Endothelial cell of umbilical vein (primary cell): ENCODE data around the gene AGBL4. TPM values are rescaled to one million over a fixed set of nuclear protein-coding genes. Genes with fewer than 3 reads are reported as not detected.

ENCODE experiments used
- BruUV-seq: library from RNA; stranded (reverse); fragments of 400-500 nt; replicated peaks from 2 replicates; lab custom pipeline; 2021; lab: Mats Ljungman, UMichigan
- CTCF ChIA-PET: fragments of 300-600, 350-600 bp; sonication (Branson Sonifier 250); formaldehyde crosslinking; loops from one replicate; lab custom pipeline; 2021; ENCODE audit warnings: antibody characterized with exemption, inconsistent platforms; lab: Charles Lee
- POLR2A ChIA-PET: fragments of 300-600, 350-600 bp; sonication (Branson Sonifier 250); formaldehyde crosslinking; loops from one replicate; lab custom pipeline; 2021; ENCODE audit warnings: antibody characterized with exemption, inconsistent platforms; lab: Charles Lee
- DNase-seq: peaks from one replicate; pipeline ENCODE4 v3.0.0-alpha.2; 2011; ENCODE audit warnings: low read depth, low spot score
- FAIRE-seq: peaks from 2 replicates; lab custom pipeline; 2011; peaks lifted over from hg19 to GRCh38; lab: Jason Lieb, UNC
- H2AFZ ChIP-seq: 2 replicates; pipeline ENCODE4 v1.6.0; 2012; ENCODE audit warnings: low read depth, low read length, control low read depth, inconsistent platforms
- H3K27ac ChIP-seq: 2 replicates; pipeline ENCODE4 v1.5.1; 2011; ENCODE audit warnings: low read depth, mild to moderate bottlenecking, control low read depth, low read length, moderate library complexity; ENCODE audit not compliant: insufficient read depth
- H3K27me3 ChIP-seq, 2 experiments: 2 replicates each; pipeline versions ENCODE4 v1.6.0 to v1.6.1; 2011; ENCODE audit warnings: low read length in 2 of 2, mixed read lengths in 1 of 2; ENCODE audit not compliant: control insufficient read depth in 2 of 2, insufficient read depth in 2 of 2
- H3K36me3 ChIP-seq, 2 experiments: 2 replicates in 1 of 2; 3 replicates in 1 of 2; pipeline ENCODE4 v1.5.1; 2011; ENCODE audit warnings: low read length in 2 of 2, mild to moderate bottlenecking in 1 of 2, moderate library complexity in 1 of 2; ENCODE audit not compliant: control insufficient read depth in 2 of 2, insufficient read depth in 2 of 2; ENCODE audit errors: extremely low read depth in 1 of 2
- H3K4me1 ChIP-seq: 3 replicates; pipeline ENCODE4 v1.5.1; 2011; ENCODE audit warnings: mild to moderate bottlenecking, low read length; ENCODE audit not compliant: control insufficient read depth, insufficient read depth; ENCODE audit errors: extremely low read depth
- H3K4me2 ChIP-seq: 2 replicates; pipeline ENCODE4 v1.6.1; 2011; ENCODE audit warnings: low read length, control low read depth, mixed read lengths; ENCODE audit not compliant: insufficient read depth
- H3K4me3 ChIP-seq, 3 experiments: fragments of 200-600 bp in 1 of 3; sonication (generic), shearing (Covaris generic) in 1 of 3; replicated peaks in 1 of 3; 2 replicates each; pipeline ENCODE4 v1.5.1; 2011 to 2016; ENCODE audit warnings: control low read depth in 3 of 3, low read length in 3 of 3, mild to moderate bottlenecking in 2 of 3, inconsistent platforms in 1 of 3, low read depth in 1 of 3, moderate library complexity in 1 of 3; ENCODE audit not compliant: insufficient read depth in 1 of 3
- H3K79me2 ChIP-seq: 2 replicates; pipeline ENCODE4 v1.6.0; 2012; ENCODE audit warnings: low read length, inconsistent platforms; ENCODE audit not compliant: control insufficient read depth, insufficient read depth
- H3K9ac ChIP-seq: replicated peaks from 2 replicates; pipeline ENCODE3; 2011; ENCODE audit warnings: low read length, control low read depth; ENCODE audit not compliant: insufficient read depth; ENCODE audit errors: extremely low read depth
- H3K9me1 ChIP-seq: replicated peaks from 3 replicates; pipeline ENCODE4 v1.6.0; 2011; ENCODE audit warnings: mild to moderate bottlenecking, low read length; ENCODE audit not compliant: control insufficient read depth, insufficient read depth; ENCODE audit errors: extremely low read depth
- H3K9me3 ChIP-seq: replicated peaks from 2 replicates; pipeline ENCODE4 v1.5.1; 2012; ENCODE audit warnings: low read length, inconsistent platforms; ENCODE audit not compliant: control insufficient read depth, insufficient read depth
- H4K20me1 ChIP-seq: replicated peaks from 2 replicates; pipeline ENCODE3; 2011; ENCODE audit warnings: mild to moderate bottlenecking, low read length; ENCODE audit not compliant: control insufficient read depth, insufficient read depth; ENCODE audit errors: extremely low read depth
- CTCF ChIP-seq, 2 donors: IDR thresholded peaks; 1 replicate in 1 of 2; 2 replicates in 1 of 2; pipeline ENCODE4 v1.5.1; 2011; ENCODE audit warnings: low read length in 2 of 2, mild to moderate bottlenecking in 2 of 2, moderate library complexity in 2 of 2, control low read depth in 1 of 2, inconsistent platforms in 1 of 2, low read depth in 1 of 2; ENCODE audit not compliant: insufficient read depth in 1 of 2; ENCODE audit errors: extremely low read depth in 1 of 2
- EZH2 ChIP-seq: IDR thresholded peaks from 2 replicates; pipeline ENCODE4 v1.6.1; 2012; ENCODE audit warnings: borderline replicate concordance, low read depth, mild to moderate bottlenecking, moderate library complexity, low read length, inconsistent platforms; ENCODE audit not compliant: severe bottlenecking
- FOS ChIP-seq: IDR thresholded peaks from 2 replicates; pipeline ENCODE4 v1.6.1; 2011; ENCODE audit warnings: mild to moderate bottlenecking, low read length, moderate library complexity, borderline replicate concordance; ENCODE audit not compliant: insufficient read depth
- GATA2 ChIP-seq: IDR thresholded peaks from 2 replicates; pipeline ENCODE4 v1.7.0; 2011; ENCODE audit warnings: low read depth, mild to moderate bottlenecking, moderate library complexity, mixed read lengths, low read length; ENCODE audit not compliant: insufficient read length, insufficient read depth
- JUN ChIP-seq: IDR thresholded peaks from 2 replicates; pipeline ENCODE4 v1.6.1; 2011; ENCODE audit warnings: borderline replicate concordance, low read depth; ENCODE audit not compliant: insufficient read length, insufficient read depth
- MAX ChIP-seq: IDR thresholded peaks from 2 replicates; pipeline ENCODE4 v1.6.1; 2011; ENCODE audit not compliant: insufficient read depth, insufficient read length
- MYC ChIP-seq: IDR thresholded peaks from one replicate; pipeline ENCODE4 v1.6.1; 2011; ENCODE audit warnings: mild to moderate bottlenecking, low read depth, low read length
- POLR2A ChIP-seq: IDR thresholded peaks from 2 replicates; pipeline ENCODE4 v1.6.1; 2012; ENCODE audit warnings: low read depth, mild to moderate bottlenecking, control low read depth, low read length
- POLR2AphosphoS5 ChIP-seq: IDR thresholded peaks from 2 replicates; pipeline ENCODE4 v1.6.1; 2012; ENCODE audit warnings: low read depth, mild to moderate bottlenecking, control low read depth, low read length, moderate library complexity; ENCODE audit not compliant: insufficient read depth
- dilution Hi-C: fragments of 300-500 bp; cut with MboI; formaldehyde crosslinking; loops from one replicate; pipeline ENCODE4 v1.15.0; 2019; ENCODE audit warnings: low sequenced_read_pairs; ENCODE audit not compliant: extremely low pct_ligation_motif_present
- intact Hi-C: fragments of 100-400 bp; cut with micrococcal nuclease; formaldehyde crosslinking; loops from one replicate; pipeline ENCODE4 v1.10.0; 2022
- polyA plus RNA-seq, 4 experiments: library from polyadenylated mRNA; depleted of rRNA in 3 of 4; stranded (reverse) in 3 of 4; unstranded in 1 of 4; fragments of >200 nt; gene quantifications; 2 replicates each; pipeline versions ENCODE4 v1.2.1 to v1.2.3, GENCODE V29; 2011 to 2012; ENCODE audit warnings: missing spikeins in 1 of 4
- total RNA-seq: library from RNA; stranded (reverse); gene quantifications from 2 replicates; pipeline ENCODE4 v1.2.3, GENCODE V29; 2021

The AGBL4 gene
- total and polyA plus RNA-seq, 2 donors (not counting 3 experiments of a cell fraction or from before 2014, with no cell fraction given), result not detected

GRCh38 chr1:48939828-48940227 is 1083.9 kb downstream of the AGBL4 start:
- BruUV-seq, result no TSS peak
- Histone ChIP-seq H3K27me3 (no peaks in the 10 kb centered on the region), H3K4me1 (no peaks in the 10 kb centered on the region), H3K9ac (no peak overlapping the region), H3K79me2 (no peaks in the 10 kb centered on the region), H3K4me2 (no peak overlapping the region), H3K27ac (no peak overlapping the region), H3K9me1 (no peaks in the 10 kb centered on the region), H3K9me3 (no peaks in the 10 kb centered on the region), H3K4me3 (no peak overlapping the region), H3K36me3 (no peaks in the 10 kb centered on the region), H4K20me1 (no peaks in the 10 kb centered on the region), H2AFZ (no peak overlapping the region)
- DNase-seq, result no peak
- FAIRE-seq, result no peak
- intact Hi-C loops (no loop called here), dilution Hi-C loops (no loop called here)
- CTCF ChIA-PET, result no interaction called here
- POLR2A ChIA-PET, result no interaction called here
- TF ChIP-seq MYC (no peak), POLR2AphosphoS5 (no peak), MAX (no peak), JUN (no peak), FOS (no peak), CTCF (IDR thresholded peaks at IDR 0.05; ENCODE audit: extremely low read depth in 1 of 2, insufficient read depth in 1 of 2, low read depth in 1 of 2, low read length in 2 of 2) (no peak), GATA2 (no peak), POLR2A (no peak), EZH2 (no peak)
